ENCODE measurements around the gene IGFL4.
"Not testable (repeated sequence)": the region's sequence is repeated elsewhere in the genome, so short reads cannot be mapped to it uniquely, and the experiment has no call there.

IGFL4 gene

GRCh38 chr19:46080561-46080960, 39.8 kb upstream of the IGFL4 start:
- DNase-seq (ENCODE audit: extremely low read depth, low read depth) = no peak
- TF ChIP-seq CTCF (IDR thresholded peaks at IDR 0.05; ENCODE audit: low read depth, low read length) = no peak

- DNase-seq (ENCODE audit: extremely low read depth, low read depth) = no peak
- TF ChIP-seq CTCF (IDR thresholded peaks at IDR 0.05; ENCODE audit: low read depth, low read length) = no peak
Measured at GRCh38 chr19:46079576-46079975, 38.8 kb upstream of the IGFL4 start.

GRCh38 chr19:46078573-46079332, 38.0 kb upstream of the IGFL4 start:
- not testable (repeated sequence) for DNase-seq (ENCODE audit: extremely low read depth, low read depth)
- peak; percentile 44 for TF ChIP-seq CTCF (IDR thresholded peaks at IDR 0.05; ENCODE audit: low read depth, low read length)

- TF ChIP-seq CTCF (IDR thresholded peaks at IDR 0.05; ENCODE audit: low read depth, low read length) = no peak
- no peak for DNase-seq (ENCODE audit: extremely low read depth, low read depth)
Measured at GRCh38 chr19:46077815-46078167, 37.0 kb upstream of the IGFL4 start.

- TF ChIP-seq CTCF (IDR thresholded peaks at IDR 0.05; ENCODE audit: low read depth, low read length) = peak; percentile 99
- peak; percentile 40 for DNase-seq (ENCODE audit: extremely low read depth, low read depth)
Measured at GRCh38 chr19:46076951-46077814, 36.4 kb upstream of the IGFL4 start.

- no peak for TF ChIP-seq CTCF (IDR thresholded peaks at IDR 0.05; ENCODE audit: low read depth, low read length)
- no peak for DNase-seq (ENCODE audit: extremely low read depth, low read depth)
Measured at GRCh38 chr19:46076031-46076880, 35.5 kb upstream of the IGFL4 start.

Data from AG09319 (cell line).